Hepatocyte (in vitro differentiated cells): ENCODE results near the gene MIPOL1.

Source experiments
- EZH2phosphoT487 ChIP-seq: fragments of 200-600 bp; sonication (generic); IDR thresholded peaks from one replicate; pipeline ENCODE4 v1.6.1; 2018; ENCODE audit warnings: antibody characterized with exemption, mild to moderate bottlenecking, low read depth, moderate library complexity; ENCODE audit not compliant: unreplicated experiment, severe bottlenecking
- TF ChIP-seq, protein P1 (sequence below): fragments of 200-600 bp; sonication (generic); IDR thresholded peaks from 2 replicates; pipeline ENCODE4 v1.5.1; 2016; ENCODE audit warnings: antibody characterized with exemption, mild to moderate bottlenecking; ENCODE audit not compliant: poor library complexity

DNA sequence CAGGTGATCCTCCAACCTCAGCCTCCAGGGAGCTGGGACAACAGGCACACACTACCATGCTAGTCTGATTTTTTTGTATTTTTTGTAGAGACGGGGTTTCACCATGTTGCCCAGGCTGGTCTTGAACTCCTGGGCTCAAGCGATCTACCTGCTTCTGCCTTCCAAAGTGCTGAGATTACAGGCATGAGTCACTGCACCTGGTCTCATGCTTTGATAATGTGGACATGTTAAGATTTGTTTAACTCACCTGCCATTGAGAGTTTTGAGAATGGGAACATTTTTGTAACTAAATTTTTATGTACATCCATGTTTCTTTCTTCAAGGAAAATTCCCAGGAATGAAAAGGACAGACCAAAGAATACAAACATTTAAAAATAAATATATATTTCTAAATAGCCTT lies 121.2 kb downstream of the MIPOL1 start:
- no peak for TF ChIP-seq EZH2phosphoT487
- TF ChIP-seq, protein P1, sequence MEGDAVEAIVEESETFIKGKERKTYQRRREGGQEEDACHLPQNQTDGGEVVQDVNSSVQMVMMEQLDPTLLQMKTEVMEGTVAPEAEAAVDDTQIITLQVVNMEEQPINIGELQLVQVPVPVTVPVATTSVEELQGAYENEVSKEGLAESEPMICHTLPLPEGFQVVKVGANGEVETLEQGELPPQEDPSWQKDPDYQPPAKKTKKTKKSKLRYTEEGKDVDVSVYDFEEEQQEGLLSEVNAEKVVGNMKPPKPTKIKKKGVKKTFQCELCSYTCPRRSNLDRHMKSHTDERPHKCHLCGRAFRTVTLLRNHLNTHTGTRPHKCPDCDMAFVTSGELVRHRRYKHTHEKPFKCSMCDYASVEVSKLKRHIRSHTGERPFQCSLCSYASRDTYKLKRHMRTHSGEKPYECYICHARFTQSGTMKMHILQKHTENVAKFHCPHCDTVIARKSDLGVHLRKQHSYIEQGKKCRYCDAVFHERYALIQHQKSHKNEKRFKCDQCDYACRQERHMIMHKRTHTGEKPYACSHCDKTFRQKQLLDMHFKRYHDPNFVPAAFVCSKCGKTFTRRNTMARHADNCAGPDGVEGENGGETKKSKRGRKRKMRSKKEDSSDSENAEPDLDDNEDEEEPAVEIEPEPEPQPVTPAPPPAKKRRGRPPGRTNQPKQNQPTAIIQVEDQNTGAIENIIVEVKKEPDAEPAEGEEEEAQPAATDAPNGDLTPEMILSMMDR, result no peak
